Dedifferentiated amniotic fluid mesenchymal stem cell (primary cell): ENCODE data around the gene LRRC3.
"Not testable (repeated sequence)": the region's sequence is repeated elsewhere in the genome, so short reads cannot be mapped to it uniquely, and the experiment has no call there.

Experiments used
- DNase-seq: peaks from one replicate; pipeline ENCODE4 v3.0.0-alpha.2; 2016; ENCODE audit errors: extremely low spot score

LRRC3 gene, protein sequence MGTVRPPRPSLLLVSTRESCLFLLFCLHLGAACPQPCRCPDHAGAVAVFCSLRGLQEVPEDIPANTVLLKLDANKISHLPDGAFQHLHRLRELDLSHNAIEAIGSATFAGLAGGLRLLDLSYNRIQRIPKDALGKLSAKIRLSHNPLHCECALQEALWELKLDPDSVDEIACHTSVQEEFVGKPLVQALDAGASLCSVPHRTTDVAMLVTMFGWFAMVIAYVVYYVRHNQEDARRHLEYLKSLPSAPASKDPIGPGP

DNA sequence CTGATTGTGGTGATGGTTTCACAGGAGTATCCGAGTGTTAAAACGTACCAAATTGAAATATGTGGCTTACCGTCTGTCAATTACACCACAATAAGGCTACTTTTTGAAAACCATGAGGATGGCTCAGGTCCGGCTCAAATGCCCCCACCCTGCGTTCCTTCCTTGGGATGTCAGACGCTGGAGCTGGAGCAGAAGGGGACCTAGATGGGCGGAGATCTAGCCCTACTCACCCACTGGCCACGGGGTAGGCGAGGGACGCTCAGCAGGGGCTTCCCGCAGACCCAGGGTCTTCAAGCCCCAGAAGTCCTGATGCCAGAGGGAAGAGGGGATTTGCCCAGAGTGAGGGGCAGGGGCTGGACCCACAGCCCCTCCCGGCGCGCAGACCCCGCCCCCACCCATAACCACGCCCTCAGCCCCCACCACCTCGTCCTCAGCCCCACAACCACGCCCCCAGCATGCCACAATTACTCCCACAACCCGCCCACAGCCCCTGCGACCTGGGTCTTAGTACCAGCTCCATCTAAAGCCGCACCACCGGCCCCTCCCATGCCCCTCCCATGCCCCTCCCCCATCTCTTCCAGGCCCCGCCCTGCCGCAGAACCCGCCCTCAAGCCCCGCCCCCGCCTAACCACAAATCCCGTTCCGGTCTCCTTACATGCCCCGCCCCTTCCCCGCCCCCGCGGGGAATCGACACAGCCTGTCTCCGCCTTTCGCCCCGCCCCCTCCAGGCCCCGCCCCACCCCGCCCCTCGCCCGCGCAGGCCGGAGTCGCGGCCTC is at the start of gene LRRC3:
TSS of gene LRRC3 (plus strand) at position 764 of the 777 bp plus-strand sequence. CDS start 1,135 bp downstream, outside the sequence.
- peak; percentile 24 for DNase-seq

DNA sequence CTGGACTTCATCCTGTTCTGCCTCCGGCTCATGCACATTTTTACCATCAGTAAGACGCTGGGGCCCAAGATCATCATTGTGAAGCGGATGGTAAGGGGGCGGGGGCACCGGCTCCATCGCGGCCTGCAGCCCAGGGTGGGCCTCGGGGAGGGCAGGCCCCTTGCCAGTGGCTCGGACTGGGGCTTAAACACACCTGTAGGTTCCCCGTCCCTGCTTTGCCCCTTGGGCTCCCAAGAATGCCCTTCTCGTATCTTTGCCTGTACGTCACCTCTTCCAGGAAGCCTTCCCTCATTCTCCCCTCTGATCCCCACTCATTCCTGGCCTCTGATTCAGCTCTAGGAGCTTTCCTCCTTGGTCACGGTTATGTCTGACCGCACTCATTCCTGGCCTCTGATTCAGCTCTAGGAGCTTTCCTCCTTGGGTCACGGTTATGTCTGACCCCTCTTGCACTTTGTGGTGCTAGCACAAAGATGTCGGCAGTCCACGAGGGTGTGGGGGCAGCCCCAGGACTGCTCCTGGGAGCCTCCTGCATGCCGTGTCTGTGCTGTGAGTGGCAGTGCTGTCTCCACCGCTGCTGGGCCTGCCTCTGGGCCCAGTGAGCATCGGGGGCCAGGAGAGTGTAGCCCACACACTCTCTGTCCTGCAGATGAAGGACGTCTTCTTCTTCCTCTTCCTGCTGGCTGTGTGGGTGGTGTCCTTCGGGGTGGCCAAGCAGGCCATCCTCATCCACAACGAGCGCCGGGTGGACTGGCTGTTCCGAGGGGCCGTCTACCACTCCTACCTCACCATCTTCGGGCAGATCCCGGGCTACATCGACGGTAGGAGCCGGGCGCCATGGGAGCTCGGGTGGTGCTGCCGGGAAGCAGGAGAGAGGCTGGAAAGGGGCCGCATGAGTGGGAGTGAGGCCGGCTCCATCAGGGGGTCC is 49.1 kb upstream of the LRRC3 start:
- DNase-seq: no peak

DNA sequence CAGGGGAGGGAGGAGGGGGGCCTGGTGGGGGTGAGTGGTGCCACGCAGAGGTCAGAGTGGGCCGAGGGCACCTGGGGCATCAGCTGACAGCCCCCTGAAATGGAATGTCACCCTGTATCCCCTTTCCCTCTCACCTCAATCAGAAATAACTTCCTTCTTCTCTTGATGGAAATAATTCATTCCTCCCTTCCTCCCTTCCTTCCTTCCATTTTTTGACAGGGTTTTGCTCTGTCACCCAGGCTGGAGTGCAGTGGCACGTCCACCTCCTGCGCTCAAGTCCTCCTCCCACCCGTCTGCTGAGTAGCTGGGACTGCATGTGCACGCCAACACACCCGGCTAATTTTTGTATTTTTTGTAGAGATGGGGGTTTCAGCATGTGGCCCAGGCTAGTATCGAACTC is 48.4 kb upstream of the LRRC3 start:
- no peak for DNase-seq

DNA sequence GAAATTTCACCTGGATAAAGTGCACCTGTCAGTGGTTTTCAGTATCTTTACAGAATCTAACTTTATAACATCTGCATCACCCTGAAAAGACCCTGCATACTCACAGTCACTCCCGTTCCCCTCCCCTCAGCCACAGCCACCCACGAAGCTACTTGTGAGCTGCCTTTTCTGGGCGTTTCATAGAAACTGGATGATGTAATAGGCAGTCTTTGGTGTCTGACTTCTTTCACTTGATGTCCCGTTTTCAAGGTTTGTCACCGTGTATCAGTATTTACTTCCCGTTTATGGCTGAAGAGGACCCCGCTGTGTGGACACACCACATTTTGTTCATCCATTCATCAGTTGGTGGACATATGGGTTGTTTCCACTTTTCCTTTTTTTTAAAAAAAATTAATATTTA is 47.8 kb upstream of the LRRC3 start:
- no peak for DNase-seq

DNA sequence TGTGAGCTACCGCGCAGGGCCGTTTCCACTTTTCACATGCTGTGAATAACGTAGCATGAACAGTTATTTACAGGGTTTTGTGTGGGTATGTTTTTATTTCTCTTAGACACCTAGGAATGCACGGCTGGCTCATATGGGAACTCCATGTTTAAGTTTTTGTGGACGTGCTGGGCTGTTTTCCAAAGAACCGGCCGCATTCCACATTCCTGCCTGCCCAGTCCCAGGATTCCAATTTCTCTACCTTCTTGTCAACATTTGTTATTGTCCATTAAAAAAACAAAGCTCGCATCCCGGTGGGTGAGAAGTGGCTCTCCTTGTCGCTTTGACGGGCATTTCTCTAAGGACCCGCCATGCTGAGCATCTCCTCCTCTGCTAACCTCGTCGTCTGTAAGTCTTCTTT is 47.1 kb upstream of the LRRC3 start:
- no peak for DNase-seq

DNA sequence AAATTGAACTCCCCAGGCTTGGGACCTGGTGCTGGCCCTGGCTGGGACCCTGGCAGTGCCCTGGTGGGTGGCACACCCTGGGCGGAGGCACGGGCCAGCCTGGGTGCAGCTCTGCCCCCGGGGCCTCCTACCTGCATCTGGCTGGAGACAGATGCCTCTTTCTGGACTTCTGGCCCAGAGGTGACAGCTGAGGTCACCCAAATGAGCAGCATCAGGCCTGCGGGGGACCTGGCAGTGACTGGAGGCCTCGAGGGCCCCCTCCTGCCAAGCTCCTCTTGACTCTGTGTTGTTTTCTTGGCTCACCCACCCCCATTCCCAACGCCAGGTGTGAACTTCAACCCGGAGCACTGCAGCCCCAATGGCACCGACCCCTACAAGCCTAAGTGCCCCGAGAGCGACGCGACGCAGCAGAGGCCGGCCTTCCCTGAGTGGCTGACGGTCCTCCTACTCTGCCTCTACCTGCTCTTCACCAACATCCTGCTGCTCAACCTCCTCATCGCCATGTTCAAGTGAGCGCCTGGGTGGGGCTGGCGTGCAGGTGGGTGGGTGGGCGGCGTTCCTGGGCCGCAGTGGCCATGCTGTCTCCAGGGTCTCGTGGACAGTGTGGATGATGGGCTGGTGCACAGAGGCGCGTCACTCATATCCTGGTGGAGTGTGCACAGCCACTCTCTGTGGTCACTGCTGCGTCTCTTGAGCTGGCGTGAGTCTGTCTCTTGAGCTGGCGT is 41.6 kb upstream of the LRRC3 start:
- no peak for DNase-seq

DNA sequence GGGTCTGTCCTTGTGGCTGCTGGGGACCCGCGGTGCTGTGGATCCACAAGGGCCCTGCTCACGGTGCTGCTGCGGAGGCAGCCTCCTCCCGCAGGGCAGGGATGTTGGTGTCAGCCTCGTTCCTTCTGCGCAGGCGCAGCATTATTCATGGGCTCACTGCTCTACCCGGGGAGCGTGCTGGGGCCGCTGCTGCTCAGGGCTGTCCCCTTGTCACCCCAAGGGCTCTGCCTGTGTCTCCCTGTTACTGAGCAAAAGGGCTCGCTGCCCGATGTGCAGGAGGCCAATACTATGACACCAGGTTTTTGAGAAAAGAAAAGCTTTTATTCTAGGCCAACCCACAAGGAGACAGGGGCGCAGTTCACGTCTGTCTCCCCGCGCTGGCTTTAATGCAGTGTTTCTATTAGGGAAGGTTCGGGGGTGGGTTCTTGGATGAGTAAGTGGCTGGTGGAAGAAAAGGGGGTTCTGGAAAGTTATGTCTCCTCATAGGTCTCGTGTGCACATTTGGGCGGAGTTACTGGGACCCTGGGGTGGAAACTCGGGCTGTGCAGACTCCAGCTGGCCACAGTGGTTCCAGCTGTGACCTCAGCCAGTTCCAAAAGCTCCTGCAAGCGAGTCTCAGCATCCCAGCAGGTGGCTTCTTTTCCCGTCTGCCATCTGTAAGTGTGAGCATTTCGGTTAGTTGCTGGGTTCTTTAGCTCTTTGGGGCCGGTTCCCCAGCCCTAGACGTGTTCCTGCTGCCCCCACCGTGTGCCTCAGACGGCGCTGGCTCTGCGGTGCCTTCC is 40.8 kb upstream of the LRRC3 start:
- no peak for DNase-seq

DNA sequence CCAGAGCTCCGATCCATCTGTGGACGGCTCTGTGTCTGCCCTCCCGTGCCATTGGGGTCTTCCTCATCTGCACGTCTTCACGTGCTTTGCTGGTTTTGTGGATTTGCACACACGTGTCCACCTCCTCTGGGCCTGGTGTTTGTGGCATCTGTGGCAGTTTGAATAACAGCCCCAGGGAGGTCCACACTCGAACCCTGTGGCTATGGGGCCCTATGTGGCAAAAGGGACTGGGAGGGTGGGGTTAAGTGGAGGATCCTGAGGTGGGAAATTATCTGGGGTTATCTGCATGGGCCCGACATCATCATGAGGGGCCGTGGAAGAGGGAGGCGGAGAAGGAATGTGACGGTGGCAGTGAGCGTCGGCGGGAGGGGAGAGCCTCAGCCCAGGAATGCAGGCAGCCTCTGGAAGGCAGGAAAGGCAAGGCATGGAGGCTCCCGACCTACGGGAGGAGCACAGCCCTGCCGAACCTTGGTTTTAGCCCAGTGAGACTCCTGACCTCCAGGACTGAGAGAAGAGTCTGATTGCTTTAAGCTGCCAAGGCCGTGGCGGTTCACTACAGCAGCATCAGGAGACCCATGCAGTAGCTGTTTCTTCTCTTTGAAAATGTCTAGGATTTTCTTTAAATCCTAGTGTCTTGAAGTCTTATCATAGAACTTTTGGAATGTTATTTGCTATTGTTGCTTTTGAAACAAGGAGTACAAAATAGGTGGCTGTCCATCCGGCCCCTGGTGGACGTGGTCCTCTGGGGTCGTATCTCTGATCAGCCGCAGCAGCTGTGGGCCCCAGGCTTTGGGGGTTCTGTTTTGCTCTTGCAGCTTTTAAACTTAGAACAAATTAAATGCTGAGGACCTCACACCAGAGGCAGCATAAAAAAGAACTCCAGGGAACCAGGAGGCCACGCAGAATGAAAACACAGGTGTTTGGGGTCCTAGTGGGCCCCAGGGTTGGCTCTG is 40.0 kb upstream of the LRRC3 start:
- DNase-seq: no peak

DNA sequence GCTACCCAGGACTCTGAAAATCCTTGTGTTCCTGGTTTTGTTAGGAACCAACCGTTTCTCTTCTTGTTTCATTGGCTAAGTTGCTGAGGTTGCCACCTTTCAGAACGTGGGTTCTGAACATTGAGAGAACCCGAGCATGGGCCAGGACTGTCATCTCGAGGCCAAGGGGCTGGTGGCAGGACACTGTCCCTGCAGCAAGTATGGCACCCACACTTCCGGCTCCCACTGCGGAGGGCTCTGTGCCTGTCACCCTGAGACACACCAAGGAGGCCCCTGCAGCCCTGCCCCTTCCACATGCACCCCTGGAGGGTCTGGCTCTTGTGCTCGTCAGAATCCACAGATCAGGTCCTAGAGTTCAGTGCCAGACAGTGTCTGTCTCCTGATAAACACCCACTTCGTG is 39.1 kb upstream of the LRRC3 start:
- DNase-seq: no peak

DNA sequence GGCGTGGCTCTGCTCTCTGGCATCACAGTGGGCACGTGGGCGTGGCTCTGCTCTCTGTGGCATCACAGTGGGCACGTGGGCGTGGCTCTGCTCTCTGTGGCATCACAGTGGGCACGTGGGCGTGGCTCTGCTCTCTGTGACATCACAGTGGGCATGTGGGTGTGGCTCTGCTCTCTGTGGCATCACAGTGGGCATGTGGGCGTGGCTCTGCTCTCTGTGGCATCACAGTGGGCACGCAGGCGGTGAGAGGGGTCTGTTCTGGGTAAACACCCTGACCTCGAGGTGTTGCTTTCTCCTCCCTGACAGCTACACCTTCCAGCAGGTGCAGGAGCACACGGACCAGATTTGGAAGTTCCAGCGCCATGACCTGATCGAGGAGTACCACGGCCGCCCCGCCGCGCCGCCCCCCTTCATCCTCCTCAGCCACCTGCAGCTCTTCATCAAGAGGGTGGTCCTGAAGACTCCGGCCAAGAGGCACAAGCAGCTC is 37.6 kb upstream of the LRRC3 start:
- DNase-seq: not testable (repeated sequence)

DNA sequence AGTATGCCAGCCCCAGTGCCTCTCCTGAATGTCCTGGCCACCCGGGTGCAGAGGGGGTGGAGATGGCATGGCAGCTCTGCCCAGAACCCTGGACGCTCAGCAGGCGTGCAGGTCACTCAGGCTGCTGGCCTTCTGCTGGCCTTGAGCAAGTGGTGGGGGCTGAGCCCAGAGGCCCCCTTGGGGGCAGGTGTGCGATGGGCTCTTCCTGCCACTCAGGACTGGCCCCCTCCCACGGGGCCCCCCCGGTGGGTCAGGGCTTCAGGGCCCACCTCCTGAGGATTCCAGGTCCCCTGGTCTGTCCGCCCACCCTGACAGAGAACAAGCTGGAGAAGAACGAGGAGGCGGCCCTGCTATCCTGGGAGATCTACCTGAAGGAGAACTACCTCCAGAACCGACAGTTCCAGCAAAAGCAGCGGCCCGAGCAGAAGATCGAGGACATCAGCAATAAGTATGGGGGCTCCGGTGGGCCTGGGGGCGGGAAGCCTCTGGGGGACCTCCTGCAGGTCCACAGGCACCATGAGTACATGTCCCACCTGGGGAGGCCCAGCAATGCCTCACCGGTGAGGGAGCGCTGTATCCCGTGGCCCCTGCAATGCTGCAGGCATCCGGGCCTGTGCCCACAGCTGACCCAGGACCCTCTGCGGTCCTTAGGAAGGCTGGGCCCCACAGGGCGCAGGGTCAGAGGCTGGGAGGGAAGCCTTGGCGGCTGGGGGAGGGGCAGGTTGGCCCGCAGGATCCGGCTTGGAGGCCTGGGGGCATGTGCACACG is 37.0 kb upstream of the LRRC3 start:
- DNase-seq: no peak

DNA sequence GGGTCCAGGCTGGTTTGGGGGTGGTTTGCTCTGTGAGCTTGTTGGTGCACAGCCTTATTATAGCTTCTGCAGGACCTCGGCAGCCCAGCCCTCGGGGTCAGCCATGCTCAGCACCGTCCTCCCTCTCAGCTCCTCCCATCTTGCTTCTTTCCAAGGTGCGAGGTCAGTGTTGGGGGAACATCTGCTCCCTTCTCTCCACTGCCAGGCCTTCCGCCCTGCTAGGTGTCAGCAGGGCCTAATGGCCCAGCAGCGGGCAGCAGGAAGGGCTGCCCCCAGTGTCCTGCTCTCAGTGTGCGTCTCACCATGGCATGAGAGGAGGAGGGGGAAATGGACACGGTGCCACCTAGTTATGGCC is 36.5 kb upstream of the LRRC3 start:
- no peak for DNase-seq

DNA sequence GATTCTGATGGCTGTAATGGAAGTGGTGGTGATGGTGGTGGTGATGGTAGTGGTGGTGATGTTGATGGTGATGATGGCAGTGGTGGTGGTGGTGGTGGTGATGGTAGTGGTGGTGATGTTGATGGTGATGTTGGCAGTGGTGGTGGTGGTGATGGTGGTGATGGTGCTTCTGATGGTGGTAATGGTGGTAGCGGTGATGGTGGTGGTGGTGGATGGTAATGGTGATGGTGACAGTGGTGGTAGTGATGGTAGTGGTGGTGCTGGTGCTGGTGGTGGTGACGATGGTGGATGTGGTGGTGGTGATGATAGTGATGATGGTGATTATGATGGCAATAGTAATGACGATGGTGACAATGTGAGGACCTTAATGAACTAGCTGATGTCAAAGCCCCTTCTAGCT is 35.6 kb upstream of the LRRC3 start:
- DNase-seq: no peak

DNA sequence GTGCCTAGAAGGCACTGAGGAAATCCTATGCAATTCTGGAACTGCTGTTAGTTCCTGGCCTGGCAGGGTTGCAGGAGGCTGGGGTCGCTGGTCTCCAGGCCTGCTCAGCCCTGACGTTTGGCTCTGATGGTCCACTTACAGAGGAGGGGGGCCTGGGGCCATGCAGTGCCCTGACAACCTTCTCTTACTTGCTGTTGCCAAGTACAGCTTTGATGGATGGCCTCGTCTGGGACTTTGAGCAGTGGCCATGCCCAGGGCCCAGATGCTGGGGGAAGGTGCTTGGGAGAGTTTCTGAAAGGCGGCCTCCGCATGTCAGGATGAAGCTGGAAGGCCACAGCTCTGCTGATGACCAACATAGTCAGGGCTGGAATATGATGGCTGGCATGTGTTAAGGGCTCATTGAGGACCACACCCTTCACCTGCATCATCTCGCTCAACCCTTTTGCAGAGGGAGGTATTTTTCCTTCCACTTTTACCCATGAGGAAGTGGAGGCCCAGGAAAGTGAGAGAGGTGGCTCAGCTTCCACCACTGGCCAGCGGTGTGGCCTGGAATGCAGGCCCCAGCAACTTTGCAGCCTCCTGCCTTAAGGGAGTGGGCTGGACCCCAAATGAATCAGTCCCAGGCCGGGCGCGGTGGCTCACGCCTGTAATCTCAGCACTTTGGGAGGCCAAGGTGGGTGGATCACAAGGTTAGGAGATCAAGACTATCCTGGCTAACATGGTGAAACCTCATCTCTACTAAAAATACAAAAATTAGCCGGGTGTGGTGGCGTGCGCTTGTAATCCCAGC is 34.7 kb upstream of the LRRC3 start:
- no peak for DNase-seq

DNA sequence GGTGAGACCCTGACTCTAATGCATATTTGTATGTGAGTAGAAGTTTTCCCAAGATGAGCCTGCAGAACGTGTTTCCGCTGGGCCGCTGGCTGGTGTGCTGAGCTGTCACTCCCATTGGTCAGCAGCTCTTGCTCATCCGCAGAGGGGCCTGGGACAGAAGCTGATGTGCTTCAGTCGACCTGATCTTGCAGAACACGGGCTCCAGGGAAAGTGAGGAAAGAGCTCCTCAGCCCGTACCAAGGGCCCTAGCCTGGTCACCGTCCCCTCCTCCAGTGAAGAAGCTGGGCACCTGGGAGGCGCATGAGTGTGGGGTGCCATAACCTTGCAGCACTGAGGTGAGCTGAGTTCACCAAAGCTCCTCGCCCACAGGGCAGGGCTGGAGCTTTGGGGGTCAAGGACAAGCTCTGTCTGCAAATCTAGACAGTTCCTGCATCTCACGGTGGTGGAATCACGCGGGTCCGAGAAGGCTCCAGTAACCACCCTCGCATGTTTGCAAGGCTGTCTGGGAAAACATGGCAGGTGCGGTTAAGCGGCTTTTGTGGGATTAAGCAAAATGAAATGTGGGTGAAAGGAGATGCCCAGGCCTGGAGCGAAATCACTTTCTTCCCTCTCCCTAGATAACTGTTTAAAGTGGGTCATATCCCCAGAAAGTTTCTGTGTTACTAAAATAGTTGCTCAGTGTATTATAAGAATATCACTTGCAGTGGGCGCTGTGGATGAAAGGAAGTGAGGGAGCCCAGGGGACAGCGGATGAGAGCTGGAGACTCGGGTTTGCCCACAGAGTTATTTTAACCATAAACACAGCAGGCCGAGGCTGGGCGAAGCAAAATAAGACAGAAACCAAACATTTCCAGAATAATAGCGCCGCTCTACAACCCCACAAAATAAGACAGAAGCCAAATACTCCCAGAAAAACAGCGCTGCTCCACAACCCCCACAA is 33.1 kb upstream of the LRRC3 start:
- DNase-seq: no peak

DNA sequence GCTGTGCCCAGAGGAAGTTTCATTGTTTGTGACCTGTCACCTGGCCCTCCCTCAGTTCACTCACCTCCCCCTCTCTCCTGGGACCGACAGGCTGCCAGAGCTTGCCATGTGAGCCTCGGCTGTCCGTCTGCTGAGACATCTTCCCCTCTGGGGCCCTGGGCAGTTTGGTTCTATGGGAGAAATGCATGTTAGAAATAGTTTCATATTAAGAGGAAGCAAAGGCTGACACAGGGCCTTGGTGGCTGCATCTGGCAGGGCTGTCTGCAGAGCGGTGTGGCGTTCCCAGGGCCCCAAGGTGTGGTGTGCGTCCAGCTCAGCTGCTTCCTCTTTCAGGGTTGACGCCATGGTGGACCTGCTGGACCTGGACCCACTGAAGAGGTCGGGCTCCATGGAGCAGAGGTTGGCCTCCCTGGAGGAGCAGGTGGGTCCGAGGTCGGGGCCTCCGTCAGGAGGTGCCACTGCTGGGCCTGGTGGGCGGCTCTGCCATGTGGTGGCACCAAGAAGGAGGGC is 31.9 kb upstream of the LRRC3 start:
- no peak for DNase-seq
